Measurements from ENCODE around the gene ZNF529.

The ZNF529 gene

DNA sequence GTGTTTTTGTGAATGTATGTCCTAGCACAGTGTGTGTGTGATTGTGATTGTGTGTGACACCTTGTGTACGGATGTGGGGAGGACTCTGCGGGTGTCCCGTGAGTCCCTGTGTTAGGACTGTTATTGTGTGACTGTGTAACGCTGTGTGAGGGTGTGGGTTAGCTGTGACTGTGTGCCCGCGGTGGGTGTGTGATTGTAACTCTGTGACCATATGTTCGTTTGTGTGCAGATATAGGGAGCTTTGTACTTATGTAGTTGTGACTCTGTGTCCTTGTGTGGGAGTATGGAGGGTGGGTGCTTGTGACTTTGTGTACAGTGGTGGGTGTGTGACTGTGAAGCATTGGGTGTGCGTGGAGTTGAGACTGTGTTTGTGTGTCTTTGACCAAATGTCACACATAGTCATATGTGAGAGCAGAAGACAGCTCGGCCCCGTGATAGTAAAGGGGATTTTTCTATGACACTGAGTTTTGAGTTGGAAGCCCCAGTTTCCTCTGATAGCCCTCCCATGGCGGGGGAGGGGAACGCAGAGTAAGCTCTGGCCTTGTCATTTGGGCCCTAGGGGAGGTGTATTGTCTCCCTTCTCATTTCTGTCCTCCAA, 44.1 kb downstream of the ZNF529 start:
- TF ChIP-seq, protein P1, sequence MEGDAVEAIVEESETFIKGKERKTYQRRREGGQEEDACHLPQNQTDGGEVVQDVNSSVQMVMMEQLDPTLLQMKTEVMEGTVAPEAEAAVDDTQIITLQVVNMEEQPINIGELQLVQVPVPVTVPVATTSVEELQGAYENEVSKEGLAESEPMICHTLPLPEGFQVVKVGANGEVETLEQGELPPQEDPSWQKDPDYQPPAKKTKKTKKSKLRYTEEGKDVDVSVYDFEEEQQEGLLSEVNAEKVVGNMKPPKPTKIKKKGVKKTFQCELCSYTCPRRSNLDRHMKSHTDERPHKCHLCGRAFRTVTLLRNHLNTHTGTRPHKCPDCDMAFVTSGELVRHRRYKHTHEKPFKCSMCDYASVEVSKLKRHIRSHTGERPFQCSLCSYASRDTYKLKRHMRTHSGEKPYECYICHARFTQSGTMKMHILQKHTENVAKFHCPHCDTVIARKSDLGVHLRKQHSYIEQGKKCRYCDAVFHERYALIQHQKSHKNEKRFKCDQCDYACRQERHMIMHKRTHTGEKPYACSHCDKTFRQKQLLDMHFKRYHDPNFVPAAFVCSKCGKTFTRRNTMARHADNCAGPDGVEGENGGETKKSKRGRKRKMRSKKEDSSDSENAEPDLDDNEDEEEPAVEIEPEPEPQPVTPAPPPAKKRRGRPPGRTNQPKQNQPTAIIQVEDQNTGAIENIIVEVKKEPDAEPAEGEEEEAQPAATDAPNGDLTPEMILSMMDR (IDR thresholded peaks at IDR 0.05; ENCODE audit: low read depth, low read length) = no peak
- peak overlapping the region; percentile 90 for H3K4me3 ChIP-seq (ENCODE audit: low read depth, low read length)
- in situ Hi-C loops (cut with HindIII; ENCODE audit: low sequenced_read_pairs) = no loop called here
- DNase-seq (ENCODE audit: low read depth, low spot score) = no peak

- DNase-seq (ENCODE audit: low read depth, low spot score) = peak; percentile 98
- in situ Hi-C loops (cut with HindIII; ENCODE audit: low sequenced_read_pairs) = no loop called here
- TF ChIP-seq, protein P1 (IDR thresholded peaks at IDR 0.05; ENCODE audit: low read depth, low read length) = no peak
- peak within 1 kb of the TSS; percentile 90 for H3K4me3 ChIP-seq (ENCODE audit: low read depth, low read length)
Measured at GRCh38 chr19:36528194-36528920, 44.7 kb downstream of the ZNF529 start, which contains the start of gene ZNF260. ZNF260 (minus strand) TSS chr19:36528271; CDS start chr19:36515238, 13,033 bp downstream.

DNA sequence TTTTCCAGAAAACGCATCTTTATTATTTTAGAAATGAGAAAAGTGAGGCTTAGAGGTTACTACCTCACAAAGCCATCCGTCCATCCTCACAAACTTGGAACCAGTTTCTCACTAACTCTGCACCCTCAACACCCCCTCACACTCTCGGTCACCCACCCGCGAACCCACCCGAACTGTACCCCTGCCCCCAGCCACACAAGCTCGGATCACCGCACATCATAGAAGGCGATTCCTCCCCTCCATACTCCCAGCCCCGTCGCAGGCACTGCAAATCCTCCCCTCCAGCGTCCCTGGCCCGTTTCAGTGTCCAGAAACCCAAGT, 45.3 kb downstream of the ZNF529 start:
- TF ChIP-seq, protein P1 (IDR thresholded peaks at IDR 0.05; ENCODE audit: low read depth, low read length) = no peak
- in situ Hi-C loops (cut with HindIII; ENCODE audit: low sequenced_read_pairs) = no loop called here
- no peak for DNase-seq (ENCODE audit: low read depth, low spot score)
- peak overlapping the region; percentile 90 for H3K4me3 ChIP-seq (ENCODE audit: low read depth, low read length)

GRCh38 chr19:36527341-36527740, 45.8 kb downstream of the ZNF529 start:
- in situ Hi-C loops (cut with HindIII; ENCODE audit: low sequenced_read_pairs) = no loop called here
- DNase-seq (ENCODE audit: low read depth, low spot score) = peak; percentile 12
- TF ChIP-seq, protein P1 (IDR thresholded peaks at IDR 0.05; ENCODE audit: low read depth, low read length) = no peak
- peak overlapping the region; percentile 90 for H3K4me3 ChIP-seq (ENCODE audit: low read depth, low read length)

- DNase-seq (ENCODE audit: low read depth, low spot score) = no peak
- TF ChIP-seq, protein P1 (IDR thresholded peaks at IDR 0.05; ENCODE audit: low read depth, low read length) = no peak
- no peak overlapping the region for H3K4me3 ChIP-seq (ENCODE audit: low read depth, low read length)
- in situ Hi-C loops (cut with HindIII; ENCODE audit: low sequenced_read_pairs) = no loop called here
Measured at GRCh38 chr19:36526581-36526980, 46.5 kb downstream of the ZNF529 start.

GRCh38 chr19:36524617-36525016, 48.5 kb downstream of the ZNF529 start:
- no peak for DNase-seq (ENCODE audit: low read depth, low spot score)
- TF ChIP-seq, protein P1 (IDR thresholded peaks at IDR 0.05; ENCODE audit: low read depth, low read length) = no peak
- in situ Hi-C loops (cut with HindIII; ENCODE audit: low sequenced_read_pairs) = no loop called here
- no peak overlapping the region for H3K4me3 ChIP-seq (ENCODE audit: low read depth, low read length)
